HepG2 (cell line): ENCODE results near the gene TMEM198. TPM values are rescaled to one million over a fixed set of nuclear protein-coding genes. Genes with fewer than 3 reads are reported as not detected.
A peak's percentile ranks its signal among the peaks of the same experiment; 100 is the strongest.

ENCODE experiments used
- ARNT ChIP-seq: fragments of 450-650 bp; IDR thresholded peaks from 2 replicates; pipeline ENCODE4 v1.6.1; 2017
- ATF5 ChIP-seq: sonication (generic); formaldehyde crosslinking; IDR thresholded peaks from 2 replicates; pipeline ENCODE4 v1.4.0; 2020; ENCODE audit warnings: mild to moderate bottlenecking, low read depth, missing genetic modification reagents
- ATF7-NPFF ChIP-seq: sonication (generic); formaldehyde crosslinking; IDR thresholded peaks from 2 replicates; pipeline ENCODE4 v1.8.1; 2023; ENCODE audit warnings: mild to moderate bottlenecking, low read depth, missing genetic modification reagents, moderate library complexity
- CCAR2 ChIP-seq: fragments of 200-400 bp; formaldehyde crosslinking; optimal IDR thresholded peaks from 2 replicates; pipeline ENCODE3; 2018; ENCODE audit warnings: low read depth, mild to moderate bottlenecking, low read length, moderate library complexity
- DNMT1 ChIP-seq: sonication (generic); formaldehyde crosslinking; IDR thresholded peaks from 2 replicates; pipeline ENCODE4 v1.5.1; 2020; ENCODE audit warnings: mild to moderate bottlenecking, missing genetic modification reagents
- FLYWCH1 ChIP-seq: sonication (generic); formaldehyde crosslinking; IDR thresholded peaks from 2 replicates; pipeline ENCODE4 v1.8.1; 2023; ENCODE audit warnings: mild to moderate bottlenecking, missing genetic modification reagents
- FOXK2 ChIP-seq: fragments of 450-650 bp; IDR thresholded peaks from 2 replicates; pipeline ENCODE4 v1.6.1; 2016
- GATAD2A ChIP-seq: IDR thresholded peaks from 2 replicates; pipeline ENCODE4 v1.6.1; 2016
- HCFC1 ChIP-seq: fragments of 150-350 bp; IDR thresholded peaks from 2 replicates; pipeline ENCODE4 v1.6.1; 2014; ENCODE audit warnings: low read depth, low read length
- HNRNPLL ChIP-seq: fragments of 200-400 bp; formaldehyde crosslinking; IDR thresholded peaks from 2 replicates; pipeline ENCODE4 v1.6.1; 2017; ENCODE audit warnings: mild to moderate bottlenecking, low read depth, low read length; ENCODE audit not compliant: poor library complexity, severe bottlenecking
- KDM4B ChIP-seq: sonication (generic); formaldehyde crosslinking; IDR thresholded peaks from 2 replicates; pipeline ENCODE4 v1.4.0; 2020; ENCODE audit warnings: missing genetic modification reagents
- KLF11 ChIP-seq: IDR thresholded peaks from 2 replicates; pipeline ENCODE4 v1.6.1; 2016; ENCODE audit warnings: missing compliant biosample characterization
- MXD3 ChIP-seq: IDR thresholded peaks from 2 replicates; pipeline ENCODE4 v1.6.1; 2016; ENCODE audit warnings: mild to moderate bottlenecking, missing biosample characterization, missing genetic modification reagents
- POGZ ChIP-seq: sonication (generic); formaldehyde crosslinking; IDR thresholded peaks from 2 replicates; pipeline ENCODE4 v1.4.0; 2020; ENCODE audit warnings: mild to moderate bottlenecking, missing genetic modification reagents
- PRDM4 ChIP-seq: sonication (generic); formaldehyde crosslinking; IDR thresholded peaks from 2 replicates; pipeline ENCODE4 v1.9.0; 2021; ENCODE audit warnings: missing genetic modification reagents, borderline replicate concordance
- RARA ChIP-seq: IDR thresholded peaks from 2 replicates; pipeline ENCODE4 v1.6.1; 2016; ENCODE audit warnings: missing genetic modification reagents, missing compliant biosample characterization
- SRSF4 ChIP-seq: fragments of 200-400 bp; formaldehyde crosslinking; IDR thresholded peaks from one replicate; pipeline ENCODE4 v1.6.1; 2018; ENCODE audit warnings: mild to moderate bottlenecking, low read depth, low read length, moderate library complexity; ENCODE audit not compliant: poor library complexity, severe bottlenecking
- TGIF2 ChIP-seq: IDR thresholded peaks from 2 replicates; pipeline ENCODE4 v1.6.1; 2016; ENCODE audit warnings: control low read depth, missing compliant biosample characterization
- ZBTB46 ChIP-seq: sonication (generic); formaldehyde crosslinking; IDR thresholded peaks from 2 replicates; pipeline ENCODE4 v1.4.0; 2020; ENCODE audit warnings: mild to moderate bottlenecking, missing genetic modification reagents, borderline replicate concordance
- ZFYVE20 ChIP-seq: sonication (generic); formaldehyde crosslinking; IDR thresholded peaks from 2 replicates; pipeline ENCODE4 v1.8.0; 2023; ENCODE audit warnings: low read depth, mild to moderate bottlenecking, moderate library complexity, missing genetic modification reagents, borderline replicate concordance
- ZNF160 ChIP-seq: sonication (generic); formaldehyde crosslinking; IDR thresholded peaks from 2 replicates; pipeline ENCODE4 v1.8.0; 2022; ENCODE audit warnings: mild to moderate bottlenecking, inconsistent platforms, missing genetic modification reagents
- ZNF275 ChIP-seq: sonication (generic); formaldehyde crosslinking; IDR thresholded peaks from 2 replicates; pipeline ENCODE4 v1.8.0; 2022; ENCODE audit warnings: missing genetic modification reagents, mild to moderate bottlenecking, inconsistent platforms, borderline replicate concordance
- ZNF547 ChIP-seq: sonication (generic); formaldehyde crosslinking; IDR thresholded peaks from 2 replicates; pipeline ENCODE4 v1.5.1; 2020; ENCODE audit warnings: mild to moderate bottlenecking, missing genetic modification reagents
- ZNF552 ChIP-seq: sonication (generic); formaldehyde crosslinking; IDR thresholded peaks from 2 replicates; pipeline ENCODE4 v1.9.0; 2022; ENCODE audit warnings: missing genetic modification reagents, mild to moderate bottlenecking, borderline replicate concordance
- ZNF792 ChIP-seq: IDR thresholded peaks from 2 replicates; pipeline ENCODE4 v1.6.1; 2016
- ZSCAN12 ChIP-seq: sonication (generic); formaldehyde crosslinking; IDR thresholded peaks from 2 replicates; pipeline ENCODE4 v1.9.0; 2021; ENCODE audit warnings: mild to moderate bottlenecking, missing genetic modification reagents
- polyA plus RNA-seq, 8 experiments: library from polyadenylated mRNA; depleted of rRNA in 3 of 8; stranded (reverse) in 7 of 8; unstranded in 1 of 8; fragments of >200 nt; fragmentation: Illumina TruSeq in 4 of 8; extraction: Trizol in 4 of 8; gene quantifications; 2 replicates each; pipeline versions ENCODE4 v1.2.1 to v1.2.3, GENCODE V29; 2011 to 2016; ENCODE audit warnings: low read depth in 4 of 8, missing spikeins in 1 of 8, mixed read lengths in 1 of 8; ENCODE audit not compliant: insufficient read depth in 1 of 8
- total RNA-seq, 5 experiments: library from RNA; depleted of rRNA; stranded (reverse); fragments of >200 nt; fragmentation: Illumina TruSeq; extraction: Trizol; gene quantifications; 2 replicates each; pipeline ENCODE4 v1.2.3, GENCODE V29; 2016; ENCODE audit warnings: low read depth in 1 of 5

The TMEM198 gene
- total and polyA plus RNA-seq, 2 of the 13 experiments (the other 11 are each of a cell fraction or from before 2014, with no cell fraction given) = 17.3 to 23.5 TPM

GRCh38 chr2:219541611-219542180, 2.1 kb upstream of the TMEM198 start (continued):
- TF ChIP-seq TGIF2 (peak; percentile 42; the same call in 1 of the 2 replicates), FOXK2 (no peak), ZNF160 (no peak), HCFC1 (no peak), MXD3 (CRISPR knock-in tag) (peak; percentile 86; the same call in 1 of the 2 replicates), GATAD2A (peak; percentile 41), SRSF4 (no peak), ZNF552 (0 out of 2 replicates have a peak, but pooled peaks have one; percentile 71), ATF5 (CRISPR knock-in tag) (peak; percentile 87; the same call in 1 of the 2 replicates), ZSCAN12 (no peak), HNRNPLL (peak; percentile 64), ZNF547 (no peak), ZFYVE20 (CRISPR knock-in tag) (no peak), ZNF275 (CRISPR knock-in tag) (peak; percentile 74; the same call in 1 of the 2 replicates), DNMT1 (CRISPR knock-in tag) (peak; percentile 95; the same call in 1 of the 2 replicates), RARA (no peak), ZNF792 (CRISPR knock-in tag) (peak; percentile 58; the same call in 1 of the 2 replicates), ATF7-NPFF (CRISPR knock-in tag) (0 out of 2 replicates have a peak, but pooled peaks have one; percentile 17), FLYWCH1 (no peak), CCAR2 (no peak), ARNT (no peak), KDM4B (CRISPR knock-in tag) (peak; percentile 86), PRDM4 (CRISPR knock-in tag) (no peak), POGZ (CRISPR knock-in tag) (peak; percentile 87), ZBTB46 (CRISPR knock-in tag) (peak; percentile 91; the same call in 1 of the 2 replicates), KLF11 (CRISPR knock-in tag) (no peak)
